Upper lobe of left lung (tissue), 4 donors: ENCODE measurements around the gene PRMT3.

Experiments used
- CTCF ChIP-seq, 6 experiments: fragments of 450-650 bp in 4 of 6; fragments of 200-600 bp in 2 of 6; sonication (generic) in 2 of 6; IDR thresholded peaks; one replicate each; pipeline ENCODE4 v1.5.1; 2016 to 2019; ENCODE audit warnings: antibody characterized with exemption in 6 of 6
- POLR2A ChIP-seq, 4 donors: fragments of 450-650 bp; IDR thresholded peaks; one replicate each; pipeline ENCODE4 v1.5.1; 2016 to 2017; ENCODE audit warnings: antibody characterized with exemption in 4 of 4, mild to moderate bottlenecking in 2 of 4
- POLR2AphosphoS5 ChIP-seq, 2 donors: sonication (generic); formaldehyde crosslinking; IDR thresholded peaks; one replicate each; pipeline ENCODE4 v1.5.1; 2017; ENCODE audit warnings: antibody characterized with exemption in 2 of 2

GRCh38 chr11:20429216-20429615, 41.7 kb downstream of the PRMT3 start:
- TF ChIP-seq CTCF (IDR thresholded peaks at IDR 0.05) (no peak), POLR2A (IDR thresholded peaks at IDR 0.05) (no peak), POLR2AphosphoS5 (IDR thresholded peaks at IDR 0.05) (no peak)
